ENCODE measurements around the gene BAZ2B. TPM values are rescaled to one million over a fixed set of nuclear protein-coding genes. Genes with fewer than 3 reads are reported as not detected.

The BAZ2B gene
- total RNA-seq, 1 donor: 63.5 TPM

GRCh38 chr2:159455330-159455918, 160.9 kb downstream of the BAZ2B start:
- no peak for DNase-seq (ENCODE audit: low read depth)
- TF ChIP-seq, protein P1, sequence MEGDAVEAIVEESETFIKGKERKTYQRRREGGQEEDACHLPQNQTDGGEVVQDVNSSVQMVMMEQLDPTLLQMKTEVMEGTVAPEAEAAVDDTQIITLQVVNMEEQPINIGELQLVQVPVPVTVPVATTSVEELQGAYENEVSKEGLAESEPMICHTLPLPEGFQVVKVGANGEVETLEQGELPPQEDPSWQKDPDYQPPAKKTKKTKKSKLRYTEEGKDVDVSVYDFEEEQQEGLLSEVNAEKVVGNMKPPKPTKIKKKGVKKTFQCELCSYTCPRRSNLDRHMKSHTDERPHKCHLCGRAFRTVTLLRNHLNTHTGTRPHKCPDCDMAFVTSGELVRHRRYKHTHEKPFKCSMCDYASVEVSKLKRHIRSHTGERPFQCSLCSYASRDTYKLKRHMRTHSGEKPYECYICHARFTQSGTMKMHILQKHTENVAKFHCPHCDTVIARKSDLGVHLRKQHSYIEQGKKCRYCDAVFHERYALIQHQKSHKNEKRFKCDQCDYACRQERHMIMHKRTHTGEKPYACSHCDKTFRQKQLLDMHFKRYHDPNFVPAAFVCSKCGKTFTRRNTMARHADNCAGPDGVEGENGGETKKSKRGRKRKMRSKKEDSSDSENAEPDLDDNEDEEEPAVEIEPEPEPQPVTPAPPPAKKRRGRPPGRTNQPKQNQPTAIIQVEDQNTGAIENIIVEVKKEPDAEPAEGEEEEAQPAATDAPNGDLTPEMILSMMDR (IDR thresholded peaks at IDR 0.05; ENCODE audit: insufficient read depth, low read depth, low read length): no peak
- H3K4me3 ChIP-seq (ENCODE audit: low read depth, low read length): no peak overlapping the region

GRCh38 chr2:159454185-159454584, 162.2 kb downstream of the BAZ2B start:
- no peak overlapping the region for H3K4me3 ChIP-seq (ENCODE audit: low read depth, low read length)
- TF ChIP-seq, protein P1 (IDR thresholded peaks at IDR 0.05; ENCODE audit: insufficient read depth, low read depth, low read length): no peak
- DNase-seq (ENCODE audit: low read depth): peak; percentile 17

- TF ChIP-seq, protein P1 (IDR thresholded peaks at IDR 0.05; ENCODE audit: insufficient read depth, low read depth, low read length): no peak
- no peak overlapping the region for H3K4me3 ChIP-seq (ENCODE audit: low read depth, low read length)
- no peak for DNase-seq (ENCODE audit: low read depth)
Measured at GRCh38 chr2:159450180-159450579, 166.2 kb downstream of the BAZ2B start.

- TF ChIP-seq, protein P1 (IDR thresholded peaks at IDR 0.05; ENCODE audit: insufficient read depth, low read depth, low read length): no peak
- DNase-seq (ENCODE audit: low read depth): no peak
Measured at GRCh38 chr2:159449504-159450124, 166.7 kb downstream of the BAZ2B start.

DNA sequence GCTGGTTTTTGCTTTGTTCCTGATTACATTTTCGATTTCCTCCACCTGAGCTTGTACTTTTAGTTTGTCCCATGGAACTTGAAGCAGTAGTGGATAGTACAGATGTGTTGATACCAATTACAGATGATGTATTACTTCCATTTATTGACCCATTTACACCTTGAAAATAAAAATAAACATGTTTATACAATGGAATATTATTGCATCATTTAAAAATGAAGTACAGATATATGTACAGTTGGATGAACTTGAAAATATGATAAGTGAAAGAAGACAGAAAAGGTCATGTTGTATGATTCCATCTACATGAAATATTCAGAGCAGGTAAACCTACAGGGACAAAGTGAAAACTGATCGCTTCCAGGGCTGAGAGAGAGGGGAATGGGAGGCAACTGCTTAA, 169.5 kb downstream of the BAZ2B start:
- TF ChIP-seq, protein P1 (IDR thresholded peaks at IDR 0.05; ENCODE audit: insufficient read depth, low read depth, low read length): no peak
- DNase-seq (ENCODE audit: low read depth): no peak
- no peak overlapping the region for H3K4me3 ChIP-seq (ENCODE audit: low read depth, low read length)

More at GRCh38 chr2:159449504-159450124, 166.7 kb downstream of the BAZ2B start:
- no peak overlapping the region for H3K4me3 ChIP-seq (ENCODE audit: low read depth, low read length)

DNA sequence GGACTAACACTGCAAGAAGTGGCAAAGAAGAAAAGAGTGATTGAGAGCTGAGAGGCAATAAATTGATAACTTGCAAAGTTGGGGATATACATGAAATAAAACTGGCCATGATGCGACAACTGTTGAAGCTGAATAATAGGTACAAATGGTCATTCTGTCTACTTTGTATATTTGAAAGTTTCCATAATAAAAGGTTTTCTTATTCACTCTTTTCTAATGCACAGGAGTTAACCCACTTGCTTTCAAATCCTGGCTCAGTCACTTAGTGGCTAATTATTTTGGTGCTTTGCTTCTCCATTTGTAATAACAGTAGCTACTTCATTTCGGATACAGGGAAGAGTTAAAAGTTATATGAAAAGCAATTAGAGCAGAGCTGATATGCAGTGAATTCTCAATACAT, 170.1 kb downstream of the BAZ2B start:
- no peak for DNase-seq (ENCODE audit: low read depth)
- no peak overlapping the region for H3K4me3 ChIP-seq (ENCODE audit: low read depth, low read length)
- TF ChIP-seq, protein P1 (IDR thresholded peaks at IDR 0.05; ENCODE audit: insufficient read depth, low read depth, low read length): no peak
